Erythroblast (primary cell): ENCODE data around the gene MMS19.

ENCODE experiments used
- GATA1 ChIP-seq: IDR thresholded peaks from 2 replicates; pipeline ENCODE4 v1.6.1; 2011; ENCODE audit warnings: low read depth, mild to moderate bottlenecking, control low read depth, low read length, moderate library complexity
- POLR2A ChIP-seq: IDR thresholded peaks from 2 replicates; pipeline ENCODE4 v1.6.1; 2011; ENCODE audit warnings: mild to moderate bottlenecking, low read length

DNA sequence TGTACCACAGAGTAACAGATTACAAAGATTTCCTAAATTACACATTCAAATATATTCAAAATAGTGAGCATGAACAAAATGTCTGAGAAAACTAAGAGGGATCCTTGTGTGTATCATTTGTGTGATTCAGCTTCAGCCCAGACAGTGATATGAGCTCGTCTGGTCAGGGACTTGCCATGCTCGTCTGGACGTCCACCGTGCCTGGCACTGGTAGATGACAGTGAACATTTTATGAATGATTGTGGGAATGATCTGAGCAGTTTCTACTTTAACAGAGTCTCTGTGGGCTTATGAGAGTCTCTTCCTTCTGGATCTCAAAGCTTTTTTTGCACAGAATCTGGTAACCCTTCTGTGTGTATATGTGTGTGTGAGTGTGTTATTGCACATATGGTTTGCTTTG lies 40.2 kb upstream of the MMS19 start:
- no peak for TF ChIP-seq POLR2A
- no peak for TF ChIP-seq GATA1
